GM12864 (cell line): Measurements from ENCODE around the gene UNC13A.

Experiments
- DNase-seq: peaks from one replicate; pipeline ENCODE4 v3.0.0-alpha.2; 2011; ENCODE audit warnings: low read depth
- H3K4me3 ChIP-seq: 2 replicates; pipeline ENCODE4 v1.5.1; 2011; ENCODE audit warnings: mild to moderate bottlenecking, low read depth, low read length, control low read depth
- CTCF ChIP-seq: IDR thresholded peaks from 2 replicates; pipeline ENCODE4 v1.5.1; 2011; ENCODE audit warnings: low read depth, mild to moderate bottlenecking, moderate library complexity, low read length, control low read depth, inconsistent platforms; ENCODE audit errors: missing control alignments

The UNC13A gene

DNA sequence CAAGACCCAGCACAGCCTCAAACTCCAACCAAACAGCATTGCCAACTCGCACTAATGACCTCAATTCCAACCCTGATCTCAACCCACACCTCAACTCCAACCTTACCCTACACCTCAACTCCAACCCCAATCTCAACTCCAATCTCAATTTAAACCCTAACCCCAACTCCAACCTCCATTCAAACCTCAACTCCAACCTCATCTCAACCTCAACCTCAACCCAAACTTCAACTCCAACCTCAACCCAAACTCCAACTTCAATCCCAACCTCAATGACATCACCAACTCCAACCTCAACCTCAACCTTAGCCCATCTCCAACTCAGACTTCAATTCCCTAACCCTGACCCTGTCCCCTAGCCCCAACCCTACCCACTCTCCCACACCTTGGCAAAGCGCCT is 58.4 kb downstream of the UNC13A start:
- TF ChIP-seq CTCF, result no peak
- DNase-seq, result no peak
- no peak overlapping the region for H3K4me3 ChIP-seq

- no peak for DNase-seq
Observed at GRCh38 chr19:17627921-17628320, 60.2 kb downstream of the UNC13A start.

DNA sequence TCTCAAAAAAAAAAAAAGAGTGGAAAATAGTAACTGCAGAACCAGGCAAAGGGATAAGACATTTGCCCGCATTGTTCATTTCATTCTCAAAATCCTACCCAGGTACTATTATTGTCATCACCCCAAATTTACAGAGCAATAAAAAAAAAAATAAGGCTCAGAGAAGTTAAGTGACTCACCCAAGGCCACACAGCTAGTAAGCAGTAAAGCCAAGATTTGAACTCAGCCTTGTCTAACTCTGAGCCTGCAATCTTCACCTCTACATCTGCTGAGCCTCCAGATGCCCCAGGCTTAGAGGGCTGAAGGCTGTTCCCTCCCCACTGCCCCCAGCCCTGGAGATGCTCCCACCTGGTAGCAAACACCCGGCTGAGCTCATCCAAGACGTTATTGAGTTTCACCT is 61.0 kb downstream of the UNC13A start:
- TF ChIP-seq CTCF, result no peak
- no peak for DNase-seq
- H3K4me3 ChIP-seq, result no peak overlapping the region

More at GRCh38 chr19:17627921-17628320, 60.2 kb downstream of the UNC13A start:
- H3K4me3 ChIP-seq, result no peak overlapping the region
- no peak for TF ChIP-seq CTCF

DNA sequence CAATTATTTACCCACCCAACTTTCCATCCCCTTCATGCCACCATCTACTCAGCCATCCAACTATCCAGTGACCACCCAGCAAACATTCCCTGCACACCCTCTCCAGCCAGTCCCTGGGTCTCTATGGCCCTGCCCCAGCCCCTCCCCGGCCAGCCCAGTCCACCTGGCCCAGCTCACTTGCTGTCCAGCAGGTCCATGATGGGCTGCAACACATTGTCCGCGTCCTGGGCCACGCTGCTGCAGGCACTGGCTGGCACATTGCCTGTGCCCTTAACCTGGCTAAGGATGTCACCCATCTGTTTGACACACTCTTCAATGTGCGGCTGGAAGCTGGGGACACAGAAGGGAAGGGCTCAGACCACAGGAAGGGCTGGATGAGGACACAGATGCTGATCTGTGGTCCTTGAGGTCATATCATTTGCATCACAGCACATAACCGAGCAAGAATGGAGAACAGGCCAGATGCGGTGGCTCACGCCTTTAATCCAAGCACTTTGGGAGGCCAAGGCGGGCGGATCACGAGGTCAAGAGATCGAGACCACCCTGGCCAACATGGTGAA is 61.6 kb downstream of the UNC13A start:
- DNase-seq, result no peak
- TF ChIP-seq CTCF, result no peak
- H3K4me3 ChIP-seq, result no peak overlapping the region

GRCh38 chr19:17625980-17626379 is 62.2 kb downstream of the UNC13A start:
- TF ChIP-seq CTCF, result no peak
- DNase-seq, result no peak
- no peak overlapping the region for H3K4me3 ChIP-seq

- DNase-seq, result no peak
- no peak overlapping the region for H3K4me3 ChIP-seq
- no peak for TF ChIP-seq CTCF
Observed at GRCh38 chr19:17625043-17625442, 63.1 kb downstream of the UNC13A start.

DNA sequence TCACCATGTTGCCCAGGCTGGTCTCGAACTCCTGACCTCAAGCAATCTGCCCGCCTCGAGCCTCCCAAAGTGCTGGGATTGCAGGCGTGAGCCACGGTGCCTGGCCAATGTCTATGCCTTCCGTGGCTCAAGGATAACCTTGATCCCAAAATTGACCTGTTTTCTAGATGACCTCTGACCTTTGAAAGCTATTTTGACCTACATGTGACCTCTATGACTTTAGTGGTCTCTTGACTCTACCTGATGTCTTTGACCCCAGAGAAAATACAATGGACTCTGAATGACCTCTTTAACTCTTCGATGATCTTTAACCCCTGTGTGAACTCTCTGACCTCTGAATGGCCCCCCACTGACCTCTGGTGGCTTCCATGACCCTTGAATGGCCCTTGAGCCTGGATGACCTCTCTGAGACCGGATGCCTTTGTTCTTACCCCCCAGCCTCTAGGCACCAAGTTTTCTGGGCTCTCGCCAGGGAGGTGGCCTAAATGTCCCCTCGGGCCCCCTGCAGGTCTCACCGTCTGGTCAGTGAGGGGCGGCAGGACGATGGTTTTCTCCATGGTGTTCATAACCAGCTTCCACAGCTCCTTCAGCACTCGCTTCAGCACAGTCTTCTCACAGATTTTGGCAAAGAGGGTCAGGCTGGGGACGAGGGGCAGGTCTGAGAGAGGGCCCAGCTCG is 63.7 kb downstream of the UNC13A start:
- TF ChIP-seq CTCF, result no peak
- DNase-seq, result no peak
- no peak overlapping the region for H3K4me3 ChIP-seq
